IMR-90 (cell line): ENCODE results near the gene MRPS35. TPM values are rescaled to one million over a fixed set of nuclear protein-coding genes. Genes with fewer than 3 reads are reported as not detected.

Experiments used
- ATAC-seq: fragments of 200-7000 bp; cut with Tn5 transposase; 2 replicates; pipeline ENCODE4 v1.9.1; 2020; ENCODE audit warnings: low read depth, mild to moderate bottlenecking, moderate library complexity
- BruUV-seq: library from RNA; stranded (reverse); fragments of 400-500 nt; replicated peaks from 2 replicates; lab custom pipeline; 2021; lab: Mats Ljungman, UMichigan
- CTCF ChIA-PET: fragments of 300-600 bp; formaldehyde crosslinking; extraction: SDS; loops from one replicate; lab custom pipeline; 2021; ENCODE audit warnings: antibody characterized with exemption; lab: Yijun Ruan, JAX
- POLR2A ChIA-PET: fragments of 300-600 bp; sonication (Branson Sonifier 250); formaldehyde crosslinking; loops from one replicate; lab custom pipeline; 2022; ENCODE audit warnings: antibody characterized with exemption; ENCODE audit not compliant: unreplicated experiment; lab: Charles Lee
- DNase-seq: peaks from one replicate; pipeline ENCODE4 v3.0.0; 2013
- H2AFZ ChIP-seq: replicated peaks from 2 replicates; pipeline ENCODE3; 2013; ENCODE audit warnings: low read length, mild to moderate bottlenecking; ENCODE audit not compliant: poor library complexity
- H2AK5ac ChIP-seq: 2 replicates; pipeline ENCODE4 v1.6.1; 2013; ENCODE audit warnings: low read depth, low read length, inconsistent platforms
- H2AK9ac ChIP-seq: replicated peaks from 2 replicates; pipeline ENCODE3; 2013; ENCODE audit warnings: mild to moderate bottlenecking, low read depth, low read length, moderate library complexity; ENCODE audit not compliant: poor library complexity
- H2BK120ac ChIP-seq: 2 replicates; pipeline ENCODE4 v1.6.1; 2013; ENCODE audit warnings: low read depth, low read length, inconsistent platforms
- H2BK15ac ChIP-seq: 3 replicates; pipeline ENCODE4 v1.6.1; 2013; ENCODE audit warnings: low read depth, low read length, inconsistent platforms
- H2BK20ac ChIP-seq: 2 replicates; pipeline ENCODE4 v1.6.1; 2013; ENCODE audit warnings: low read depth, mild to moderate bottlenecking, inconsistent platforms, low read length, moderate library complexity
- H2BK5ac ChIP-seq: 2 replicates; pipeline ENCODE4 v1.6.1; 2013; ENCODE audit warnings: mild to moderate bottlenecking, low read depth, low read length, inconsistent platforms; ENCODE audit not compliant: poor library complexity, severe bottlenecking
- H3K14ac ChIP-seq: replicated peaks from 2 replicates; pipeline ENCODE4 v1.6.1; 2013; ENCODE audit warnings: low read depth, low read length, inconsistent platforms
- H3K18ac ChIP-seq: 2 replicates; pipeline ENCODE4 v1.6.1; 2013; ENCODE audit warnings: low read depth, low read length, control low read depth
- H3K23ac ChIP-seq: 2 replicates; pipeline ENCODE4 v1.6.1; 2013; ENCODE audit warnings: low read depth, low read length, inconsistent platforms
- H3K27ac ChIP-seq: 2 replicates; pipeline ENCODE4 v1.5.1; 2013; ENCODE audit warnings: mild to moderate bottlenecking, control low read depth, low read length; ENCODE audit not compliant: insufficient read depth
- H3K27me3 ChIP-seq: 2 replicates; pipeline ENCODE4 v1.6.1; 2013; ENCODE audit warnings: low read length; ENCODE audit not compliant: control insufficient read depth, insufficient read depth
- H3K36me3 ChIP-seq: 2 replicates; pipeline ENCODE4 v1.6.1; 2013; ENCODE audit warnings: low read length, mixed read lengths; ENCODE audit not compliant: control insufficient read depth, insufficient read depth
- H3K4ac ChIP-seq: 2 replicates; pipeline ENCODE4 v1.6.1; 2013; ENCODE audit warnings: low read depth, low read length, inconsistent platforms
- H3K4me1 ChIP-seq: 2 replicates; pipeline ENCODE4 v1.6.1; 2013; ENCODE audit warnings: low read length, mixed read lengths; ENCODE audit not compliant: control insufficient read depth, insufficient read depth
- H3K4me2 ChIP-seq: 2 replicates; pipeline ENCODE4 v1.6.1; 2013; ENCODE audit warnings: low read depth, mild to moderate bottlenecking, control low read depth, low read length, moderate library complexity
- H3K4me3 ChIP-seq: 2 replicates; pipeline ENCODE4 v1.5.1; 2013; ENCODE audit warnings: low read depth, mild to moderate bottlenecking, control low read depth, low read length, moderate library complexity; ENCODE audit not compliant: insufficient read depth
- H3K56ac ChIP-seq: 2 replicates; pipeline ENCODE4 v1.6.1; 2013; ENCODE audit warnings: low read length, inconsistent platforms; ENCODE audit not compliant: insufficient read depth; ENCODE audit errors: extremely low read depth
- H3K79me1 ChIP-seq, 2 experiments: 2 replicates each; pipeline ENCODE4 v1.6.1; 2013; ENCODE audit warnings: low read length in 2 of 2, inconsistent platforms in 1 of 2, low read depth in 1 of 2
- H3K9ac ChIP-seq: 2 replicates; pipeline ENCODE4 v1.6.1; 2013; ENCODE audit warnings: low read depth, low read length, control low read depth
- H3K9me1 ChIP-seq: 2 replicates; pipeline ENCODE4 v1.6.1; 2013; ENCODE audit warnings: low read length, inconsistent platforms; ENCODE audit not compliant: insufficient read depth
- H3K9me3 ChIP-seq: 2 replicates; pipeline ENCODE4 v1.6.1; 2013; ENCODE audit warnings: low read length; ENCODE audit not compliant: control insufficient read depth, insufficient read depth
- H4K20me1 ChIP-seq: 2 replicates; pipeline ENCODE4 v1.6.1; 2013; ENCODE audit warnings: low read length, inconsistent platforms; ENCODE audit not compliant: insufficient read depth
- H4K5ac ChIP-seq: 2 replicates; pipeline ENCODE4 v1.6.1; 2013; ENCODE audit warnings: mild to moderate bottlenecking, low read depth, low read length, control low read depth
- H4K8ac ChIP-seq, 2 experiments: 2 replicates each; pipeline ENCODE4 v1.6.1; 2013; ENCODE audit warnings: low read depth in 2 of 2, low read length in 2 of 2, control low read depth in 1 of 2, inconsistent platforms in 1 of 2
- H4K91ac ChIP-seq: 2 replicates; pipeline ENCODE4 v1.6.1; 2013; ENCODE audit warnings: low read depth, low read length, inconsistent platforms; ENCODE audit not compliant: insufficient read depth
- CEBPB ChIP-seq: IDR thresholded peaks from 2 replicates; pipeline ENCODE4 v1.6.1; 2012; ENCODE audit warnings: low read depth, low read length, improper control_type of control experiment
- CHD1 ChIP-seq: IDR thresholded peaks from 2 replicates; pipeline ENCODE4 v1.6.1; 2012; ENCODE audit warnings: low read depth, low read length, improper control_type of control experiment
- CTCF ChIP-seq: conservative IDR thresholded peaks from 2 replicates; pipeline ENCODE4 v1.5.1; 2012; ENCODE audit warnings: mild to moderate bottlenecking, low read depth, low read length, improper control_type of control experiment
- ELK1 ChIP-seq: fragments of 150-350 bp; IDR thresholded peaks from 2 replicates; pipeline ENCODE4 v1.6.1; 2016; ENCODE audit warnings: low read depth, mild to moderate bottlenecking, low read length, moderate library complexity, borderline replicate concordance
- MAFK ChIP-seq: IDR thresholded peaks from 2 replicates; pipeline ENCODE4 v1.6.1; 2012; ENCODE audit warnings: low read depth, low read length, improper control_type of control experiment
- MAZ ChIP-seq: IDR thresholded peaks from 2 replicates; pipeline ENCODE4 v1.6.1; 2012; ENCODE audit warnings: low read depth, mild to moderate bottlenecking, low read length, improper control_type of control experiment, moderate library complexity, borderline replicate concordance
- NFE2L2 ChIP-seq: fragments of 150-350 bp; IDR thresholded peaks from 2 replicates; pipeline ENCODE4 v1.6.1; 2016; ENCODE audit warnings: low read depth, mild to moderate bottlenecking, low read length
- POLR2A ChIP-seq: IDR thresholded peaks from 2 replicates; pipeline ENCODE4 v1.6.1; 2012; ENCODE audit warnings: mild to moderate bottlenecking, low read depth, low read length
- RAD21 ChIP-seq: IDR thresholded peaks from 2 replicates; pipeline ENCODE4 v1.6.1; 2012; ENCODE audit warnings: low read length, improper control_type of control experiment
- RFX5 ChIP-seq: IDR thresholded peaks from 2 replicates; pipeline ENCODE4 v1.8.0; 2012; ENCODE audit warnings: low read depth, mild to moderate bottlenecking, low read length, moderate library complexity
- SMC3 ChIP-seq: fragments of 150-350 bp; IDR thresholded peaks from 2 replicates; pipeline ENCODE4 v1.6.1; 2016; ENCODE audit warnings: low read depth, mild to moderate bottlenecking, antibody characterized with exemption, low read length, moderate library complexity
- USF2 ChIP-seq: fragments of 150-350 bp; IDR thresholded peaks from 2 replicates; pipeline ENCODE4 v1.6.1; 2017; ENCODE audit warnings: mild to moderate bottlenecking, antibody characterized with exemption, low read length, low read depth
- WGBS, 2 experiments: methylation state at CpG; one replicate each; pipeline versions ENCODE4 v1.1.5 to v1.1.7; 2013; ENCODE audit warnings: missing lambda C conversion rate in 2 of 2; ENCODE audit not compliant: insufficient read length in 1 of 2; ENCODE audit errors: extremely low coverage in 2 of 2; 5-methylcytosine and 5-hydroxymethylcytosine counted together
- dilution Hi-C: fragments of 300-500 bp; cut with HindIII; formaldehyde crosslinking; loops from one replicate; pipeline ENCODE4 v1.14.3; 2018; ENCODE audit warnings: low sequenced_read_pairs; ENCODE audit not compliant: unreplicated experiment
- in situ Hi-C: fragments of 300-500 bp; cut with MboI; formaldehyde crosslinking; loops from 3 replicates; pipeline ENCODE4 v1.14.3; 2019; ENCODE audit warnings: low sequenced_read_pairs, inconsistent platforms, mixed read lengths
- intact Hi-C: fragments of 100-400 bp; cut with micrococcal nuclease; formaldehyde crosslinking; loops from 2 replicates; pipeline ENCODE4 v1.10.0; 2022
- polyA plus RNA-seq, 3 experiments: library from polyadenylated mRNA; depleted of rRNA; stranded (reverse); fragments of >200 nt; gene quantifications; 2 replicates each; pipeline ENCODE4 v1.2.3, GENCODE V29; 2012; ENCODE audit warnings: low replicate concordance in 1 of 3
- total RNA-seq: library from RNA; depleted of rRNA; stranded (reverse); fragments of >200 nt; gene quantifications from 2 replicates; pipeline ENCODE4 v1.2.3, GENCODE V29; 2012

MRPS35 gene
- total and polyA plus RNA-seq, 2 of the 4 experiments (the other 2 are of a cell fraction): 27.4 to 40.1 TPM

- H4K20me1 ChIP-seq: no peaks in the 10 kb centered on the region
- ChIA-PET CTCF (interaction anchor here (0.7 to 2.1 kb wide), 9 partner anchors 9 to 386 kb away, joined by 3 to 11 read pairs (median 4); no protein-coding TSS in a partner anchor), POLR2A (no interaction called here)
- no peak overlapping the region for H3K56ac ChIP-seq
- no peak overlapping the region for H3K27ac ChIP-seq
- no peak overlapping the region for H2AK9ac ChIP-seq
- H2BK20ac ChIP-seq: no peak overlapping the region
- in situ Hi-C loops: loop anchor here (5.0 to 25.0 kb wide), 3 partner anchors 214 to 1254 kb away; no protein-coding TSS in a partner anchor
- TF ChIP-seq NFE2L2: no peak
- no peak for TF ChIP-seq POLR2A
- TF ChIP-seq SMC3: no peak
- TF ChIP-seq MAFK: no peak
- TF ChIP-seq ELK1: no peak
- no peak for TF ChIP-seq CTCF
- TF ChIP-seq USF2: no peak
- TF ChIP-seq RAD21: no peak
- no peak for TF ChIP-seq RFX5
- TF ChIP-seq MAZ: no peak
- no peak for TF ChIP-seq CHD1
- TF ChIP-seq CEBPB: no peak
- DNase-seq (no peak), ATAC-seq (no peak)
- no peak overlapping the region for H2AK5ac ChIP-seq
- H4K91ac ChIP-seq: no peak overlapping the region
- BruUV-seq: no TSS peak
- H2BK120ac ChIP-seq: no peak overlapping the region
- no peak overlapping the region for H3K9ac ChIP-seq
- no peak overlapping the region for H3K14ac ChIP-seq
- H2AFZ ChIP-seq: no peak overlapping the region
- H3K4me2 ChIP-seq: no peak overlapping the region
- no peaks in the 10 kb centered on the region for H3K27me3 ChIP-seq
- dilution Hi-C loops: no loop called here
- H3K23ac ChIP-seq: no peak overlapping the region
- no peaks in the 10 kb centered on the region for H3K4me1 ChIP-seq
- H2BK15ac ChIP-seq: no peak overlapping the region
- H4K8ac ChIP-seq: no peak overlapping the region
- peaks cover 0 to 11% of the 10 kb centered on the region in 2 experiments; a peak in 3 of 4 replicates for H3K79me1 ChIP-seq
- H3K4me3 ChIP-seq: no peak overlapping the region
- intact Hi-C loops: loop anchor here (1.0 to 10.0 kb wide), 6 partner anchors 89 to 1261 kb away; no protein-coding TSS in a partner anchor
- no peak overlapping the region for H3K18ac ChIP-seq
- H3K9me3 ChIP-seq: no peaks in the 10 kb centered on the region
- H4K5ac ChIP-seq: no peak overlapping the region
- no peak overlapping the region for H3K4ac ChIP-seq
- no peak overlapping the region for H2BK5ac ChIP-seq
- peaks cover 17% of the 10 kb centered on the region for H3K36me3 ChIP-seq
- no peaks in the 10 kb centered on the region; the same call in 1 of the 2 replicates for H3K9me1 ChIP-seq
- no CpG with 5 or more reads among the region's 1 CpG for WGBS, 2 experiments
These were observed 23.2 kb downstream of the MRPS35 start for GRCh38 chr12:27733791-27734190.
